Parathyroid adenoma (tissue), 2 donors: ENCODE data around the gene AGAP1.

Experiments used
- H2AFZ ChIP-seq: fragments of 300-600 bp; sonication (generic); one replicate; pipeline ENCODE4 v1.7.0; 2017; ENCODE audit warnings: antibody characterized with exemption, mild to moderate bottlenecking
- H3K27ac ChIP-seq: fragments of 300-600 bp; sonication (generic); one replicate; pipeline ENCODE4 v1.7.0; 2017
- H3K27me3 ChIP-seq: fragments of 300-600 bp; sonication (generic); one replicate; pipeline ENCODE4 v1.7.0; 2017; ENCODE audit warnings: low read length; ENCODE audit not compliant: control insufficient read depth, insufficient read depth
- H3K36me3 ChIP-seq: fragments of 300-600 bp; sonication (generic); one replicate; pipeline ENCODE4 v1.7.0; 2017; ENCODE audit warnings: low read length; ENCODE audit not compliant: control insufficient read depth, insufficient read depth
- H3K4me1 ChIP-seq: fragments of 300-600 bp; sonication (generic); one replicate; pipeline ENCODE4 v1.7.0; 2017; ENCODE audit warnings: control low read depth
- H3K4me2 ChIP-seq: fragments of 300-600 bp; sonication (generic); one replicate; pipeline ENCODE4 v1.7.0; 2017; ENCODE audit warnings: low read length
- H3K4me3 ChIP-seq: fragments of 300-600 bp; sonication (generic); one replicate; pipeline ENCODE4 v1.7.0; 2017; ENCODE audit warnings: low read depth, low read length
- H3K79me2 ChIP-seq: fragments of 300-600 bp; sonication (generic); one replicate; pipeline ENCODE4 v1.7.0; 2017; ENCODE audit warnings: control low read depth
- H3K9ac ChIP-seq: fragments of 300-600 bp; sonication (generic); one replicate; pipeline ENCODE4 v1.7.0; 2017; ENCODE audit warnings: mild to moderate bottlenecking
- H3K9me3 ChIP-seq: fragments of 300-600 bp; sonication (generic); one replicate; pipeline ENCODE4 v1.7.0; 2017; ENCODE audit warnings: low read length; ENCODE audit not compliant: control insufficient read depth
- TF ChIP-seq, protein P1 (sequence below): fragments of 300-600 bp; sonication (generic); IDR thresholded peaks from one replicate; pipeline ENCODE4 v1.7.0; 2017; ENCODE audit warnings: antibody characterized with exemption, mild to moderate bottlenecking
- donor health status: primary hyperparathyroidism.

The AGAP1 gene

DNA sequence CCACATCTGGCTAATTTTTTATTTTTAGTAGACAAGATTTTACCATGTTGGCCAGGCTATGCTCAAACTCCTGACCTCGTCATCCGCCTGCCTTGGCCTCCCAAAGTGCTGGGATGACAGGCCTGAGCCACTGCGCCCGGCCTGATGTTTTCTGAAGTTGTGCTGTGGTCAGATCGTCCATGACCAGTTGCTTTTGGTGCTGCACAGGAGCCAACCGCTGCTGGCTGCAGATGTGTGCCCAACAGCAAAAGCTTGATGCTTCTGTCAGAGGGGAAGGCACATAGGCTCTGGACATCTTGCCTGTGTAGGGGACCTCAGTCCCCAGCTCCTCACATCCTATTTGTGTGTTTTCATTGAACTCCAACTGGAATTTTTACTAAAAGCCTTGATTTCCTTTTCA lies 218.3 kb downstream of the AGAP1 start:
- Histone ChIP-seq H3K9me3 (no peaks in the 10 kb centered on the region), H3K9ac (no peak overlapping the region), H3K4me2 (no peak overlapping the region), H3K79me2 (peaks cover 13% of the 10 kb centered on the region), H3K27ac (no peak overlapping the region), H3K4me3 (no peak overlapping the region), H3K27me3 (no peaks in the 10 kb centered on the region), H3K4me1 (peaks cover 3% of the 10 kb centered on the region), H2AFZ (no peak overlapping the region), H3K36me3 (no peaks in the 10 kb centered on the region)
- TF ChIP-seq, protein P1, sequence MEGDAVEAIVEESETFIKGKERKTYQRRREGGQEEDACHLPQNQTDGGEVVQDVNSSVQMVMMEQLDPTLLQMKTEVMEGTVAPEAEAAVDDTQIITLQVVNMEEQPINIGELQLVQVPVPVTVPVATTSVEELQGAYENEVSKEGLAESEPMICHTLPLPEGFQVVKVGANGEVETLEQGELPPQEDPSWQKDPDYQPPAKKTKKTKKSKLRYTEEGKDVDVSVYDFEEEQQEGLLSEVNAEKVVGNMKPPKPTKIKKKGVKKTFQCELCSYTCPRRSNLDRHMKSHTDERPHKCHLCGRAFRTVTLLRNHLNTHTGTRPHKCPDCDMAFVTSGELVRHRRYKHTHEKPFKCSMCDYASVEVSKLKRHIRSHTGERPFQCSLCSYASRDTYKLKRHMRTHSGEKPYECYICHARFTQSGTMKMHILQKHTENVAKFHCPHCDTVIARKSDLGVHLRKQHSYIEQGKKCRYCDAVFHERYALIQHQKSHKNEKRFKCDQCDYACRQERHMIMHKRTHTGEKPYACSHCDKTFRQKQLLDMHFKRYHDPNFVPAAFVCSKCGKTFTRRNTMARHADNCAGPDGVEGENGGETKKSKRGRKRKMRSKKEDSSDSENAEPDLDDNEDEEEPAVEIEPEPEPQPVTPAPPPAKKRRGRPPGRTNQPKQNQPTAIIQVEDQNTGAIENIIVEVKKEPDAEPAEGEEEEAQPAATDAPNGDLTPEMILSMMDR, result no peak

DNA sequence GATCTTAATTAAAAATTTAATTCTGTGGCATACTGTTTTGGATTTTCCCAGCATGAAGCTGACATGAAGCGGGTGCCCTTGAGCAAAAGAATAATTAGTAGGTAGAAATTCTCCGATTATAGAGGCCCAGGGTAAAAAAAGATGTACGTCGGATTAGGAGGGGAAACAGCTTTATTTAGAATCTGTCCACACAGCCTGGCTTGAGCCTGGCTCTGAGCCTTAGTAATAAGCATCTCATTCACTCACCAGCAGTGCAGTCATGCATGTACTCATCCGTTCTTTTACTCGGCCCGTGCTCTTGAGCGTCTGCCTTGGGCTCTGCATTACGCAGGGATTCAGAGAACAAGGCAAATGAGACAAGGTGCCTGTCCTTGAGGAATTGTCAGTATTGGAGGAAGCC lies 219.3 kb downstream of the AGAP1 start:
- no peak overlapping the region for H3K27ac ChIP-seq
- no peak overlapping the region for H3K4me2 ChIP-seq
- no peaks in the 10 kb centered on the region for H3K27me3 ChIP-seq
- H3K9me3 ChIP-seq, result no peaks in the 10 kb centered on the region
- H3K79me2 ChIP-seq, result peaks cover 10% of the 10 kb centered on the region
- H3K9ac ChIP-seq, result no peak overlapping the region
- H3K36me3 ChIP-seq, result no peaks in the 10 kb centered on the region
- H3K4me3 ChIP-seq, result no peak overlapping the region
- H3K4me1 ChIP-seq, result peaks cover 5% of the 10 kb centered on the region
- no peak overlapping the region for H2AFZ ChIP-seq
- TF ChIP-seq, protein P1, result no peak

DNA sequence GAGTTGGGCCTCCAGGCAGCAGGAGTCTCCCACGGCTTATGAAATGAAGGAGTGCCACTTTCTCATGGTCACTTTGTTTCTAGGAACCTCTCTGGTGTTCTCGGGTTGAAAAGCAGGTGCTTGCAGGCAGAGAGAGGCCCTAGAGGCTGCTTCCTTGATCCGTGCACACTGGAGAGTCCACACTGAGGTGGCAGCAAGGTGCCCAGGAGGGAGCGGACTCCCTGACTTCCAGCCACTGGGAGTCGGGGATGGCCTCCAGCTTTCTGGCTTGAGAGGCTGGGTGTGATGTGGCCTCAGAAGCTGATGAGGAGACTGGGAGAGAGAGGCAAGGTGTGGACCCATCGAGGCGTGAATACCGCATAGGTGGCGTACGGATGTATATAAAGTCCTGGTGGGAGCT lies 221.8 kb downstream of the AGAP1 start:
- Histone ChIP-seq H2AFZ (no peak overlapping the region), H3K27ac (no peak overlapping the region), H3K79me2 (peaks cover 10% of the 10 kb centered on the region), H3K9me3 (no peaks in the 10 kb centered on the region), H3K4me1 (peaks cover 5% of the 10 kb centered on the region), H3K36me3 (no peaks in the 10 kb centered on the region), H3K4me2 (no peak overlapping the region), H3K4me3 (no peak overlapping the region), H3K9ac (no peak overlapping the region), H3K27me3 (no peaks in the 10 kb centered on the region)
- TF ChIP-seq, protein P1, result no peak

DNA sequence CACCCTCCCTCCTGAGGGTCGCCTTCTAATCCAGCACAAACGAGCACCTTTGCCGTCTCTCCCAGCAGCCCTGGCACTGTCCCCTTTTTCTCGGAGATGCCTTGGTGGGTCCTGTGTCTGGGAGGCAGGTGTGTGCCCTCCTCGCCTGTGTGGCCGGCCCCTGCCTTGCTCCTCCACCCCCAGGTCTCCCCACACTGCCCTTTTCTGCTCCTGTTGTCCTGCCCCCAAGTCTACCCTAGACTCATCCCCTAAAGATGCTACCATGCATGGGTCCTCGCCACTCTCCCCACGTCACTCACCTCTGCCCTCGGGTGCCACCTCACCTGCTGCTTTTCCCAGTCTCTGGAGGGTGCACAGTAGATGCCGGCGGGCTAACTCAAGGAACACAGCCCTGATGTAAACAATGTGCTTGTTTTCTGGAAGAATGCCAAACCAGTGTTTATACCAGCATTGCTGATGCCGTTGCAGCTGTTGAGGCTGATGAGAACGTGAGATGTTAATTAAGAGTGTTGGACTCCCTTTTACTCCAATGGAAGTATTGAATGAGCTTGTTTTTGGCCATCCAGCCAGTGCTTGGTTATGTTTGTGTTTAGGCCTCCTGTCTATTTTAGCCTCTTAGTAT lies 223.1 kb downstream of the AGAP1 start:
- no peak overlapping the region for H3K4me2 ChIP-seq
- no peaks in the 10 kb centered on the region for H3K27me3 ChIP-seq
- H3K4me1 ChIP-seq, result peaks cover 5% of the 10 kb centered on the region
- no peaks in the 10 kb centered on the region for H3K9me3 ChIP-seq
- peaks cover 10% of the 10 kb centered on the region for H3K79me2 ChIP-seq
- no peak overlapping the region for H3K9ac ChIP-seq
- H3K27ac ChIP-seq, result no peak overlapping the region
- H3K4me3 ChIP-seq, result no peak overlapping the region
- no peaks in the 10 kb centered on the region for H3K36me3 ChIP-seq
- no peak overlapping the region for H2AFZ ChIP-seq
- TF ChIP-seq, protein P1, result no peak
